ENCODE results near the gene SYCE3. TPM values are rescaled to one million over a fixed set of nuclear protein-coding genes. Genes with fewer than 3 reads are reported as not detected.

SYCE3 gene
- polyA plus RNA-seq, 1 of the 3 experiments (the other 2 are of a cell fraction) = 3.6 TPM

- Histone ChIP-seq H3K9me2 (no peaks in the 10 kb centered on the region), H3K4me2 (peak within 1 kb of the TSS; percentile 96), H3F3A (replicated peaks; ENCODE audit: insufficient read depth) (peaks cover 6% of the 10 kb centered on the region), H3K36me3 (replicated peaks in 1 of 2; ENCODE audit: control insufficient read depth in 1 of 2, insufficient read depth in 2 of 2, low read length in 1 of 2) (peaks cover 0 to 8% of the 10 kb centered on the region in 2 experiments), H3K4me3 (ENCODE audit: low read depth in 2 of 2, low read length in 1 of 2) (peak within 1 kb of the TSS; percentile 81 to 85), H2AFZ (ENCODE audit: low read depth) (peak within 1 kb of the TSS; percentile 79), H3K27me3 (ENCODE audit: insufficient read depth) (no peaks in the 10 kb centered on the region), H3K27ac (ENCODE audit: low read depth in 2 of 2, low read length in 1 of 2) (peak within 1 kb of the TSS; percentile 75 to 83), H3K79me2 (ENCODE audit: insufficient read depth) (peaks cover 74% of the 10 kb centered on the region), H3K9ac (peak within 1 kb of the TSS; percentile 96), H3K4me1 (ENCODE audit: control insufficient read depth in 1 of 2, insufficient read depth in 2 of 2, low read depth in 1 of 2, low read length in 1 of 2) (peaks cover 7 to 14% of the 10 kb centered on the region in 2 experiments; a peak in 3 of 4 replicates), H3K9me3 (no peaks in the 10 kb centered on the region), H4K20me1 (ENCODE audit: insufficient read depth) (0 out of 2 replicates have a peak, but pooled peaks cover 4% of the 10 kb centered on the region)
- DNase-seq = peak; percentile 100
- POLR2A ChIA-PET = interaction anchor here (0.5 to 2.0 kb wide), 5 partner anchors 11 to 265 kb away, joined by 3 to 11 read pairs (median 4); partner anchors contain the start of gene SCO2
- under 1% methylated on average over 17 of the region's 76 CpGs for WGBS (ENCODE audit: low lambda C conversion rate)
- CTCF ChIA-PET = interaction anchor here (0.8 to 3.1 kb wide), 5 partner anchors 11 to 55 kb away, joined by 3 to 20 read pairs (median 12); partner anchors contain the start of genes SCO2 and SYCE3
- TF ChIP-seq TCF12 (IDR thresholded peaks at IDR 0.05) (peak; percentile 12; the same call in 1 of the 2 replicates), ELF1 (IDR thresholded peaks at IDR 0.05) (peak; percentile 66), MXI1 (IDR thresholded peaks at IDR 0.05; ENCODE audit: low read depth, low read length) (peak; percentile 73), YY1 (IDR thresholded peaks at IDR 0.05; ENCODE audit: low read depth) (peak; percentile 95), MAX (IDR thresholded peaks at IDR 0.05; ENCODE audit: low read depth) (peak; percentile 83), POLR2AphosphoS5 (IDR thresholded peaks at IDR 0.05; ENCODE audit: low read depth, low read length) (peak; percentile 74; the same call in 1 of the 2 replicates), FOXJ3 (CRISPR knock-in tag; IDR thresholded peaks at IDR 0.05) (no peak), EP300 (IDR thresholded peaks at IDR 0.05; ENCODE audit: borderline replicate concordance in 1 of 2, low read depth in 1 of 2, low read length in 1 of 2) (peak in 1 of 2 experiments; percentile 36; a peak in 1 of 4 replicates), EZH2phosphoT487 (IDR thresholded peaks at IDR 0.05; ENCODE audit: borderline replicate concordance, low read depth) (no peak), SMC3 (IDR thresholded peaks at IDR 0.05; ENCODE audit: low read depth, low read length) (no peak), ZBTB33 (IDR thresholded peaks at IDR 0.05; ENCODE audit: borderline replicate concordance, low read depth) (0 out of 2 replicates have a peak, but pooled peaks have one; percentile 64), GABPA (IDR thresholded peaks at IDR 0.05; ENCODE audit: low read depth) (peak; percentile 85), JUND (IDR thresholded peaks at IDR 0.05) (no peak), MEF2A (IDR thresholded peaks at IDR 0.05; ENCODE audit: borderline replicate concordance, low read depth) (no peak), TAF1 (IDR thresholded peaks at IDR 0.05; ENCODE audit: borderline replicate concordance, low read depth, low read length) (peak; percentile 95), CHD2 (IDR thresholded peaks at IDR 0.05; ENCODE audit: low read length, partially characterized antibody) (peak; percentile 79), TEAD4 (IDR thresholded peaks at IDR 0.05; ENCODE audit: borderline replicate concordance, insufficient read depth) (no peak), REST (IDR thresholded peaks at IDR 0.05; ENCODE audit: low read depth, low read length) (0 out of 2 replicates have a peak, but pooled peaks have one; percentile 56), NFIC (IDR thresholded peaks at IDR 0.05; ENCODE audit: borderline replicate concordance) (no peak), RAD21 (IDR thresholded peaks at IDR 0.05; ENCODE audit: low read length) (no peak), SIN3A (IDR thresholded peaks at IDR 0.05; ENCODE audit: borderline replicate concordance, low read depth, low read length) (peak; percentile 69; the same call in 1 of the 2 replicates), USF2 (IDR thresholded peaks at IDR 0.05; ENCODE audit: borderline replicate concordance, low read depth, low read length) (no peak), RCOR1 (IDR thresholded peaks at IDR 0.05; ENCODE audit: low read length) (no peak)
These were observed 54.5 kb downstream of the SYCE3 start, which contains the start of gene NCAPH2 for GRCh38 chr22:50507991-50508884. TSS of gene NCAPH2 (plus strand) at chr22:50508224. CDS start at chr22:50508338, 114 bp downstream.
